Panc1 (cell line): ENCODE measurements around the gene CDH10. TPM values are rescaled to one million over a fixed set of nuclear protein-coding genes. Genes with fewer than 3 reads are reported as not detected.

ENCODE experiments used
- ATAC-seq: fragments of 200-7000 bp; cut with Tn5 transposase; 2 replicates; pipeline ENCODE4 v1.9.1; 2020; ENCODE audit warnings: mild to moderate bottlenecking, moderate library complexity
- BruUV-seq: library from RNA; stranded (reverse); fragments of 400-500 nt; replicated peaks from 2 replicates; lab custom pipeline; 2021; lab: Mats Ljungman, UMichigan
- CTCF ChIA-PET: fragments of 300-600 bp; sonication (Branson Sonifier 250); formaldehyde crosslinking; loops from one replicate; lab custom pipeline; 2022; ENCODE audit warnings: antibody characterized with exemption; lab: Charles Lee
- POLR2A ChIA-PET: fragments of 300-600 bp; sonication (Branson Sonifier 250); formaldehyde crosslinking; loops from one replicate; lab custom pipeline; 2022; ENCODE audit warnings: antibody characterized with exemption; lab: Charles Lee
- DNase-seq: peaks from one replicate; pipeline ENCODE4 v3.0.0-alpha.2; 2010; ENCODE audit warnings: low read depth, low spot score
- H3K27ac ChIP-seq: 2 replicates; pipeline ENCODE4 v1.5.1; 2011; ENCODE audit warnings: mild to moderate bottlenecking, low read length, inconsistent platforms
- H3K27me3 ChIP-seq: fragments of 200-500 bp; sonication (Bioruptor generic); 2 replicates; pipeline ENCODE4 v1.6.0; 2014; ENCODE audit warnings: low read length, inconsistent platforms; ENCODE audit not compliant: control insufficient read depth, insufficient read depth
- H3K36me3 ChIP-seq: fragments of 200-500 bp; sonication (Bioruptor generic); 2 replicates; pipeline ENCODE4 v1.5.1; 2014; ENCODE audit warnings: inconsistent platforms, mild to moderate bottlenecking, low read length, moderate library complexity; ENCODE audit not compliant: control insufficient read depth, insufficient read depth
- H3K4me1 ChIP-seq: 2 replicates; pipeline ENCODE4 v1.5.1; 2011; ENCODE audit warnings: inconsistent platforms, mild to moderate bottlenecking, low read length, moderate library complexity; ENCODE audit not compliant: control insufficient read depth, insufficient read depth
- H3K4me3 ChIP-seq, 2 experiments: 2 replicates each; pipeline ENCODE4 v1.5.1; 2011 to 2012; ENCODE audit warnings: low read depth in 2 of 2, low read length in 2 of 2, mild to moderate bottlenecking in 2 of 2, inconsistent platforms in 1 of 2, moderate library complexity in 1 of 2
- H3K9me3 ChIP-seq: fragments of 200-500 bp; sonication (Bioruptor generic); 2 replicates; pipeline ENCODE4 v1.5.1; 2014; ENCODE audit warnings: low read depth, mild to moderate bottlenecking, inconsistent platforms, low read length, moderate library complexity; ENCODE audit not compliant: control insufficient read depth, insufficient read depth
- CTCF ChIP-seq: fragments of 450-650 bp; IDR thresholded peaks from 2 replicates; pipeline ENCODE4 v1.5.1; 2017; ENCODE audit warnings: mild to moderate bottlenecking
- POLR2AphosphoS5 ChIP-seq: IDR thresholded peaks from 2 replicates; pipeline ENCODE4 v1.6.1; 2012; ENCODE audit warnings: mild to moderate bottlenecking, low read depth, low read length, moderate library complexity
- REST ChIP-seq, 2 experiments: IDR thresholded peaks; 2 replicates each; pipeline ENCODE4 v1.6.1; 2011 to 2012; ENCODE audit warnings: low read depth in 2 of 2, control low read depth in 1 of 2, low read length in 1 of 2, mild to moderate bottlenecking in 1 of 2, moderate library complexity in 1 of 2; ENCODE audit not compliant: insufficient read depth in 1 of 2
- SIN3A ChIP-seq: IDR thresholded peaks from 2 replicates; pipeline ENCODE4 v1.6.1; 2012; ENCODE audit warnings: low read depth, mild to moderate bottlenecking, low read length, moderate library complexity, borderline replicate concordance; ENCODE audit not compliant: insufficient read depth
- TCF7L2 ChIP-seq: IDR thresholded peaks from 2 replicates; pipeline ENCODE4 v1.6.1; 2011; ENCODE audit warnings: mild to moderate bottlenecking, low read depth, low read length, inconsistent platforms
- in situ Hi-C: cut with HindIII; loops from 2 replicates; pipeline ENCODE4 v1.10.0; 2016; ENCODE audit warnings: low sequenced_read_pairs, low pct_unique_long_range_greater_than_20kb
- intact Hi-C: fragments of 100-400 bp; cut with micrococcal nuclease; formaldehyde crosslinking; loops from one replicate; pipeline ENCODE4 v1.10.0; 2022; ENCODE audit not compliant: unreplicated experiment
- total RNA-seq: library from RNA; stranded (reverse); gene quantifications from one replicate; pipeline ENCODE4 v1.2.1, GENCODE V29; 2021; ENCODE audit not compliant: unreplicated experiment

Gene CDH10
- total RNA-seq, 1 experiment from 2014 or later, result 0.72 TPM

- intact Hi-C loops, result no loop called here
- ATAC-seq, result no peak
Observed at GRCh38 chr5:24646915-24647314, 2.1 kb upstream of the CDH10 start.

GRCh38 chr5:24645483-24645882, 705 bp upstream of the CDH10 start:
- DNase-seq, result no peak
- Histone ChIP-seq H3K27ac (no peak overlapping the region), H3K4me1 (no peaks in the 10 kb centered on the region), H3K36me3 (no peaks in the 10 kb centered on the region; the same call in 1 of the 2 replicates), H3K27me3 (no peaks in the 10 kb centered on the region; the same call in 1 of the 2 replicates), H3K9me3 (no peaks in the 10 kb centered on the region), H3K4me3 (peak overlapping the region in 1 of 2 experiments; percentile 34; a peak in 1 of 4 replicates)
- ATAC-seq, result no peak
- no TSS peak for BruUV-seq
- in situ Hi-C loops (no loop called here), intact Hi-C loops (no loop called here)
- no peak for TF ChIP-seq POLR2AphosphoS5
- peak; percentile 6; the same call in 1 of the 2 replicates for TF ChIP-seq CTCF
- TF ChIP-seq REST (IDR thresholded peaks at IDR 0.05; ENCODE audit: insufficient read depth in 1 of 2, low read depth in 2 of 2, low read length in 1 of 2), result no peak
- ChIA-PET POLR2A (no interaction called here), CTCF (no interaction called here)

More at GRCh38 chr5:24646915-24647314, 2.1 kb upstream of the CDH10 start:
- Histone ChIP-seq H3K27me3 (no peaks in the 10 kb centered on the region; the same call in 1 of the 2 replicates), H3K9me3 (no peaks in the 10 kb centered on the region), H3K27ac (no peak overlapping the region), H3K4me1 (no peaks in the 10 kb centered on the region), H3K4me3 (no peak overlapping the region), H3K36me3 (no peaks in the 10 kb centered on the region; the same call in 1 of the 2 replicates)
- no peak for DNase-seq
- ChIA-PET CTCF (interaction anchor here (0.7 kb wide), 1 partner anchor 96 kb away, joined by 3 read pairs; no protein-coding TSS in a partner anchor), POLR2A (no interaction called here)
- no peak for TF ChIP-seq CTCF
- no peak for TF ChIP-seq TCF7L2
- TF ChIP-seq SIN3A, result no peak
- no peak for TF ChIP-seq REST (IDR thresholded peaks at IDR 0.05; ENCODE audit: insufficient read depth in 1 of 2, low read depth in 2 of 2, low read length in 1 of 2)
- no peak for TF ChIP-seq POLR2AphosphoS5
- no TSS peak for BruUV-seq
- in situ Hi-C loops, result no loop called here
